Heart right ventricle (tissue), 16 donors: ENCODE measurements around the gene ALG5. TPM values are rescaled to one million over a fixed set of nuclear protein-coding genes. Genes with fewer than 3 reads are reported as not detected.

Source experiments
- ATAC-seq, 8 donors: fragments of 200-7000 bp; cut with Tn5 transposase; one replicate each; pipeline ENCODE4 v1.9.1; 2020; ENCODE audit warnings: mild to moderate bottlenecking in 8 of 8, moderate library complexity in 8 of 8, moderate number of reproducible peaks in 1 of 8
- DNase-seq, 2 donors: peaks; one replicate each; pipeline ENCODE4 v3.0.0-alpha.2; 2020
- H3K27ac ChIP-seq, 10 donors: fragments of 200-600 bp; sonication (generic) in 2 of 10; one replicate each; pipeline versions ENCODE4 v1.5.0 to v1.8.0; 2020 to 2022; ENCODE audit warnings: mild to moderate bottlenecking in 3 of 10
- H3K27me3 ChIP-seq, 7 donors: fragments of 200-600 bp; one replicate each; pipeline ENCODE4 v1.8.0; 2021 to 2022; ENCODE audit warnings: mild to moderate bottlenecking in 2 of 7
- H3K36me3 ChIP-seq, 9 donors: fragments of 200-600 bp; sonication (generic) in 1 of 9; one replicate each; pipeline versions ENCODE4 v1.5.0 to v1.8.0; 2020 to 2022; ENCODE audit warnings: mild to moderate bottlenecking in 2 of 9
- H3K4me1 ChIP-seq, 9 donors: fragments of 200-600 bp; sonication (generic) in 1 of 9; one replicate each; pipeline versions ENCODE4 v1.5.0 to v1.8.0; 2020 to 2022; ENCODE audit warnings: mild to moderate bottlenecking in 4 of 9
- H3K4me3 ChIP-seq, 10 donors: fragments of 200-600 bp; sonication (generic) in 2 of 10; one replicate each; pipeline versions ENCODE4 v1.5.0 to v1.8.0; 2020 to 2022; ENCODE audit warnings: mild to moderate bottlenecking in 7 of 10, moderate library complexity in 2 of 10
- H3K9me3 ChIP-seq, 11 donors: fragments of 200-600 bp in 10 of 11; sonication (generic) in 2 of 11; one replicate each; pipeline versions ENCODE4 v1.5.0 to v1.8.0; 2013 to 2022; ENCODE audit warnings: mild to moderate bottlenecking in 2 of 11, control low read depth in 1 of 11, moderate library complexity in 1 of 11
- WGBS, 2 donors: extraction: QIAGEN DNeasy Blood & Tissue Kit; methylation state at CpG; one replicate each; pipeline ENCODE4 v1.1.7; 2013; ENCODE audit warnings: inconsistent platforms in 1 of 2; 5-methylcytosine and 5-hydroxymethylcytosine counted together
- intact Hi-C, 10 donors: fragments of 100-400 bp; cut with DNase I; formaldehyde crosslinking; loops; one replicate each; pipeline versions ENCODE4 v1.11.1 to v1.14.2; 2022
- polyA plus RNA-seq, 2 donors: library from polyadenylated mRNA; stranded (reverse); fragments of 200-250 nt; gene quantifications; one replicate each; pipeline ENCODE4 v1.2.3, GENCODE V29; 2013
- total RNA-seq, 10 donors: library from RNA; stranded (reverse); fragmentation: NEBNext Ultra II Directional in 3 of 10; extraction: Animal tissue kit (Norgen Biotek cat#: 25700) in 3 of 10; gene quantifications; one replicate each; pipeline versions ENCODE4 v1.2.1 to v1.2.4, GENCODE V29; 2021 to 2023
- TF ChIP-seq, protein P1 (sequence below), 9 donors: fragments of 200-600 bp; sonication (generic) in 2 of 9; IDR thresholded peaks; one replicate each; pipeline versions ENCODE4 v1.5.0 to v1.8.0; 2021 to 2022; ENCODE audit warnings: antibody characterized with exemption in 9 of 9, mild to moderate bottlenecking in 5 of 9, moderate library complexity in 1 of 9
- donor health status: Arrhythmogenic right ventricular cardiomyopathy.
- donor health status: ischemic (EF 13 %, LVEDD 7.1; RV severe dilation, severe dysfunction).
- donor health status: healthy with polysubstance abuse.
- donor health status: DM: no; HTN: yes; CAD: no.
- donor health status: DM: no; HTN: no; CAD: no.
- donor health status: ischemic (EF 25% LVEDD 6.9; RV normal size, moderate dysfunction).
- donor health status: ischemic (EF 25% LVEDD 5.7; RV mildly dilated, moderate dysfunction).
- donor health status: healthy.
- donor health status: DM: yes; HTN: yes; CAD: no.
- donor health status: Ischemic cardiomyopathy.
- donor health status: ischemic (EF 35%, LVEDD 5.7; RV mildly dilated, moderate dysfunction).
- donor health status: nonischemic (EF 11% LVEDD 7.7; RV severe dilation, severe dysfunction).
- donor health status: DM: yes; HTN: yes; CAD: no.
- donor health status: PGD.
- donor health status: ischemic (EF 29% LVEDD 5.4; RV normal size, mild dysfunction).
- donor health status: nonischemic (EF 23%, LVEDD 6.1; RV moderate dilation, normal function).

ALG5 gene
- total and polyA plus RNA-seq, 12 donors, result 7.3 to 29.6 (median 10.5) TPM

DNA sequence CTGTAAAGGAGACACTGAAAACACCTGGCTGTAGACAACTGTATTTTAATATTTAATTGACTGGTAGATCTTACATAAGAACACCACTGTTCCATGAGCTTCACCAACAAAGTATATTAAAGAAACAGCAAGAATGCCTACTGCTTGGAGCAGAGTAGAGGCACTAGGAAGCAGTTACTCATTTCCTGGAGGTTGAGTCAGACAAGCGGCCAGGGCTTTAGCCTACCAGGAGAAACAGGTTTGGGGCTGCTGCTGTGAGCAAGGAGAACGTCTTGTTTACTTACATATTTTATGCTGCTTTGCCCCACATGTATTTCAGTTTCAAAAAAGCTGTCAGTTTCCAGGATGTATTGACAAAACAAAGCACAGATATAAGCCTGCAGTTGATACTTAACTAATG, 33.4 kb downstream of the ALG5 start:
- Histone ChIP-seq H3K27ac (no peak overlapping the region), H3K4me3 (no peak overlapping the region), H3K4me1 (no peaks in the 10 kb centered on the region), H3K27me3 (no peaks in the 10 kb centered on the region), H3K36me3 (peaks cover 0 to 100% (median 33%) of the 10 kb centered on the region in 9 donors), H3K9me3 (no peaks in the 10 kb centered on the region)
- WGBS, 2 donors, result 78 to 85% methylated on average over 2 of the region's 2 CpGs
- ATAC-seq, result no peak
- no peak for DNase-seq
- TF ChIP-seq, protein P1, sequence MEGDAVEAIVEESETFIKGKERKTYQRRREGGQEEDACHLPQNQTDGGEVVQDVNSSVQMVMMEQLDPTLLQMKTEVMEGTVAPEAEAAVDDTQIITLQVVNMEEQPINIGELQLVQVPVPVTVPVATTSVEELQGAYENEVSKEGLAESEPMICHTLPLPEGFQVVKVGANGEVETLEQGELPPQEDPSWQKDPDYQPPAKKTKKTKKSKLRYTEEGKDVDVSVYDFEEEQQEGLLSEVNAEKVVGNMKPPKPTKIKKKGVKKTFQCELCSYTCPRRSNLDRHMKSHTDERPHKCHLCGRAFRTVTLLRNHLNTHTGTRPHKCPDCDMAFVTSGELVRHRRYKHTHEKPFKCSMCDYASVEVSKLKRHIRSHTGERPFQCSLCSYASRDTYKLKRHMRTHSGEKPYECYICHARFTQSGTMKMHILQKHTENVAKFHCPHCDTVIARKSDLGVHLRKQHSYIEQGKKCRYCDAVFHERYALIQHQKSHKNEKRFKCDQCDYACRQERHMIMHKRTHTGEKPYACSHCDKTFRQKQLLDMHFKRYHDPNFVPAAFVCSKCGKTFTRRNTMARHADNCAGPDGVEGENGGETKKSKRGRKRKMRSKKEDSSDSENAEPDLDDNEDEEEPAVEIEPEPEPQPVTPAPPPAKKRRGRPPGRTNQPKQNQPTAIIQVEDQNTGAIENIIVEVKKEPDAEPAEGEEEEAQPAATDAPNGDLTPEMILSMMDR (IDR thresholded peaks at IDR 0.05), result no peak
- intact Hi-C loops, result no loop called here

DNA sequence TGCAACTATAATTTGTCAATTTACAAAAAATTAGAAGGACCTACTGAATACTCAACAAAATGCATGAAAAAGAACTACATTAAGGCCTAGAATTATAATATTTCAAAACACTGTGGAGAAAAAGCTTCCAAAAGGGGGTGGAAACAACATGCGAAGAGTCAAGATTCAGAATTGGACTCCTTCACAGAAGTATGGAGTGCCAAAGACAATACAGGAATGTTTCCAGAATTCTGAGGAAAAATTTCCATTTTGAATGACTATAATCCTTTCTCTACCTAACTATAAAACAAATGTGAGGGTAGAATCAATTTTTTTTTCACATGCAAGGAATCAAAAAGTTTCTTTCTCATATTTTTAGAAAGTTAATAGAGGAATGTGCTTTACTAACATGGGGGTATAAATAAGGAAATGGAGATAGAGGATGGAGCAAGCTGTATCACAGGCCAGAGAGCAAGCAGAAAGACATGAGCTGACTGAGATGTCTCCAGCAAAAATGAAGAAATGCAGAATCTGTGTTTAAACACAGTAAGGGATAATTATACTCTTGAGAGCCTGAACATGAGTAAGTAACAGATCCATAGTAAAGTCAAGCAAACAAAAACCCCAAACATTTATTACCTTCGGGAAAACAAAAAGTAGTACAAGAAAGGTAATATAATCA, 39.6 kb downstream of the ALG5 start:
- no peak for DNase-seq
- intact Hi-C loops, result loop anchor here in 1 of 10 donors (10.0 kb wide), 1 partner anchor 105 kb away; no protein-coding TSS in a partner anchor
- Histone ChIP-seq H3K27me3 (no peaks in the 10 kb centered on the region), H3K4me3 (no peak overlapping the region), H3K9me3 (no peaks in the 10 kb centered on the region), H3K36me3 (peaks cover 0 to 76% (median 14%) of the 10 kb centered on the region in 9 donors), H3K27ac (peak overlapping the region in 1 of 10 donors; percentile 11), H3K4me1 (no peaks in the 10 kb centered on the region)
- TF ChIP-seq, protein P1 (IDR thresholded peaks at IDR 0.05), result no peak
- peak in 1 of 8 donors; percentile 47 for ATAC-seq
- WGBS, 2 donors, result 76 to 77% methylated on average over 2 of the region's 2 CpGs

GRCh38 chr13:36954542-36954941, 44.6 kb downstream of the ALG5 start:
- H3K9me3 ChIP-seq, result no peaks in the 10 kb centered on the region
- ATAC-seq (no peak), DNase-seq (no peak)
- intact Hi-C loops, result loop anchor here in 1 of 10 donors (10.0 kb wide), 1 partner anchor 100 kb away; no protein-coding TSS in a partner anchor
- no peak overlapping the region for H3K27ac ChIP-seq
- peaks cover 0 to 75% (median 4%) of the 10 kb centered on the region in 9 donors for H3K36me3 ChIP-seq
- TF ChIP-seq, protein P1 (IDR thresholded peaks at IDR 0.05), result no peak
- H3K4me3 ChIP-seq, result no peak overlapping the region
- no peaks in the 10 kb centered on the region for H3K4me1 ChIP-seq
- H3K27me3 ChIP-seq, result no peaks in the 10 kb centered on the region

- H3K27ac ChIP-seq, result no peak overlapping the region
- peaks cover 0 to 79% (median 5%) of the 10 kb centered on the region in 9 donors for H3K36me3 ChIP-seq
- no peaks in the 10 kb centered on the region for H3K4me1 ChIP-seq
- DNase-seq (no peak), ATAC-seq (no peak)
- intact Hi-C loops, result loop anchor here in 1 of 10 donors (10.0 kb wide), 1 partner anchor 96 kb away; no protein-coding TSS in a partner anchor
- H3K27me3 ChIP-seq, result no peaks in the 10 kb centered on the region
- H3K4me3 ChIP-seq, result no peak overlapping the region
- TF ChIP-seq, protein P1 (IDR thresholded peaks at IDR 0.05), result no peak
- WGBS, 2 donors, result 89 to 94% methylated on average over 2 of the region's 2 CpGs
- H3K9me3 ChIP-seq, result no peaks in the 10 kb centered on the region
These were observed 48.2 kb downstream of the ALG5 start for GRCh38 chr13:36950920-36951319.
